Activated CD8-positive, alpha-beta T cell treated with anti-CD3 and anti-CD28 coated beads, Interleukin-2, amount 10 ng/mL, durations not matched to agents 7 days and 5 days (primary cell): Measurements from ENCODE around the gene MCM5. TPM values are rescaled to one million over a fixed set of nuclear protein-coding genes. Genes with fewer than 3 reads are reported as not detected.
"Not testable (repeated sequence)": the region's sequence is repeated elsewhere in the genome, so short reads cannot be mapped to it uniquely, and the experiment has no call there.

Experiments
- ATAC-seq: fragments of 150-1000 bp; cut with Tn5 transposase; one replicate; pipeline ENCODE4 v1.10.0; 2021; ENCODE audit warnings: moderate library complexity
- CTCF ChIA-PET: fragments of 350-600 bp; sonication (Branson Sonifier 250); formaldehyde crosslinking; loops from one replicate; lab custom pipeline; 2021; ENCODE audit warnings: antibody characterized with exemption; lab: Charles Lee
- POLR2A ChIA-PET: fragments of 350-600 bp; sonication (Branson Sonifier 250); formaldehyde crosslinking; loops from one replicate; lab custom pipeline; 2021; ENCODE audit warnings: antibody characterized with exemption; lab: Charles Lee
- DNase-seq: peaks from one replicate; pipeline ENCODE4 v3.0.0-alpha.2; 2020
- H3K27ac Mint-ChIP-seq: one replicate; pipeline ENCODE4 v1.8.0; 2021; ENCODE audit warnings: mild to moderate bottlenecking, mixed read lengths
- H3K27me3 Mint-ChIP-seq: one replicate; pipeline ENCODE4 v1.8.0; 2021; ENCODE audit warnings: low read depth, mixed read lengths
- H3K36me3 Mint-ChIP-seq: one replicate; pipeline ENCODE4 v1.8.0; 2021; ENCODE audit warnings: low read depth, mixed read lengths
- H3K4me1 Mint-ChIP-seq: one replicate; pipeline ENCODE4 v1.8.0; 2021; ENCODE audit warnings: low read depth, mixed read lengths
- H3K4me3 Mint-ChIP-seq: one replicate; pipeline ENCODE4 v1.8.0; 2021; ENCODE audit warnings: mild to moderate bottlenecking, mixed read lengths
- H3K9me3 Mint-ChIP-seq: one replicate; pipeline ENCODE4 v1.8.0; 2022; ENCODE audit warnings: mixed read lengths; ENCODE audit not compliant: insufficient read depth
- total RNA-seq, 2 experiments: library from RNA; stranded (reverse); gene quantifications; one replicate each; pipeline ENCODE4 v1.2.3, GENCODE V29; 2021

MCM5 gene
- total RNA-seq, 2 experiments from 2014 or later: 275 to 287 TPM

DNA sequence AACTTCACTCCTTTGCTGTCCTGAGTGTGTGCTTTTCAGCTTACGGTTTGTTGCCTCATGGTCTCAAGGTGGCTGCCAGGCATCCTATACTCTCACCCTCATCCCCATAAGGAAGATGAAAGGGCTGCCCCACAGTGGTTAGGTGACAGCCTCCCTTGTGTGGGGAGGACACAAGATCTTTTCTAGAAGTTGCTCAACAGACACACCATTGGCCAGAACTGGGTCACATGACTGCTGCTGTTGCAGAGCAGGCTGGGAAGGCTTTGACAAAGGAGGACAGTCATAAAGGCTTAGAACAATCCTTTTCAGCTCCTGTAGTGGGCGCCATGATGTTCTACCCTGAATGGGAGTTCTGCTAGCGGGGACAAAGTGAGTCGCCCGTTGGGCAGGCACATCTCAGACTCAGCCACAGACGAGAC lies 71.0 kb downstream of the MCM5 start:
- H3K4me3 Mint-ChIP-seq: no peak overlapping the region
- H3K36me3 Mint-ChIP-seq: peaks cover 17% of the 10 kb centered on the region
- no peak for DNase-seq
- H3K27me3 Mint-ChIP-seq: no peaks in the 10 kb centered on the region
- CTCF ChIA-PET: no interaction called here
- POLR2A ChIA-PET: no interaction called here
- no peaks in the 10 kb centered on the region for H3K4me1 Mint-ChIP-seq
- no peaks in the 10 kb centered on the region for H3K9me3 Mint-ChIP-seq
- ATAC-seq: no peak
- H3K27ac Mint-ChIP-seq: no peak overlapping the region

DNA sequence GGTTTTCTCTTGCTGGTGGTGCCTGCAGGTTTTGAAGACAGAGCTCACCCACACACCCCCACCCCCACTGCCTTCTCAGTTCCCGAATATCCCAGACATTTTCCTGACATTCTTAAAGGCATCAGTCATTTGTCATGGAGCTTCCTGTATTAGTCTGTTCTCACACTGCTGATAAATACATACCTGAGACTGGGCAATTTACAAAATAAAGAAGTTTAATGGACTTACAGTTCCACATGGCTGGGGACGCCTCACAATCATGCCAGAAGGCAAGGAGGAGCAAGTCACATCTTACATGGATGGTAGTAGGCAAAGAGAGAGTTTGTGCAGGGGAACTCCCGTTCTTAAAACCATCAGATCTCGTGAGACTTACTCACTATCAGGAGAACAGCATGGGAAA lies 71.6 kb downstream of the MCM5 start:
- POLR2A ChIA-PET, H3K4me1 Mint-ChIP-seq, DNase-seq, H3K27ac Mint-ChIP-seq, H3K27me3 Mint-ChIP-seq, CTCF ChIA-PET, H3K4me3 Mint-ChIP-seq, ATAC-seq, H3K9me3 Mint-ChIP-seq: not testable (repeated sequence)
- H3K36me3 Mint-ChIP-seq: peaks cover 17% of the 10 kb centered on the region

DNA sequence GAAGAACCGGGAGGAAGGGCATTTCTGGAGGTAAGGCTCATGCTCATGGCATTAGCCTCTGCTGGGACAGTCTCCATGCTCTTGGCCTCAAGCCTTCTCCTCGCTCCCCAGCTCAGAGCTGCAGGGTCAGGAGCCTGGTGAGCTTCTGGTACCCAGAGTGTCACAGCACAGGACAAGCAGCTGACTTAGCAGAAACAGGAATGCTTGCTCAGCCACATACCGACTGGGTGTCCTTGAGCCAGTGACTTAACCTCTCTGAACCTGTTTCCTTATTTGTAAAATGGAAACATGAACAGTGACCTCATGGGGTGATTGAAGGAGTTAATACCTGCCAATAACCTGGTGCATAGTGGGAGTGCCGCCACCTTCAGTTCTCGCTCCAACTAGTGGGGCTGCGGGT lies 72.5 kb downstream of the MCM5 start:
- H3K4me1 Mint-ChIP-seq: no peaks in the 10 kb centered on the region
- peaks cover 17% of the 10 kb centered on the region for H3K36me3 Mint-ChIP-seq
- H3K27ac Mint-ChIP-seq: no peak overlapping the region
- H3K27me3 Mint-ChIP-seq: no peaks in the 10 kb centered on the region
- ChIA-PET POLR2A (no interaction called here), CTCF (interaction anchor here (1.6 kb wide), 1 partner anchor 122 kb away, joined by 5 read pairs; no protein-coding TSS in a partner anchor)
- no peaks in the 10 kb centered on the region for H3K9me3 Mint-ChIP-seq
- H3K4me3 Mint-ChIP-seq: no peak overlapping the region
- DNase-seq: no peak
- ATAC-seq: no peak

DNA sequence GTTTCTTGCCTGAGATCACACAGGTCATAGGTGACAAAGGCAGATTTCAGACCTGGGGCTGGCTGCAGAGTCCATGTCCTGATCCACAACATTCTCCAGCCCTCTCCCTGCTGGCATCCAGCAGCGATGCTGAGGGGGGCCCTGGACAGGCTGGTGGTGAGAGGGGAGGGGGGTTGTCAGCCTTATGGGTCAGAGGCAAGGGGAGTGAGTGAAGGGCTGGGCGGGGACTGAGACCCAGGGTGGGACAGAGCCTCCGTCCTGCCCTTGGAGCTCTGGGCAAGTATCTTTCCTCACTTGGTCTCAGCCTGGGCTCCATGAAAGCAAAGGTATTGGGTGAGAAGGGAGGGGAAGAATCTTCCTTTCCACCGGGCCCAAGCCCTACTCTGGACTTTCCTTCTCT lies 74.0 kb downstream of the MCM5 start:
- no peak for ATAC-seq
- H3K4me1 Mint-ChIP-seq: no peaks in the 10 kb centered on the region

More for the DNA sequence above, 74.0 kb downstream of the MCM5 start:
- no peak for DNase-seq
- H3K27me3 Mint-ChIP-seq: peaks cover 6% of the 10 kb centered on the region
- no peak overlapping the region for H3K27ac Mint-ChIP-seq
- CTCF ChIA-PET: interaction anchor here (1.6 kb wide), 1 partner anchor 123 kb away, joined by 5 read pairs; no protein-coding TSS in a partner anchor
- no peaks in the 10 kb centered on the region for H3K9me3 Mint-ChIP-seq
- H3K4me3 Mint-ChIP-seq: no peak overlapping the region
- POLR2A ChIA-PET: no interaction called here
- H3K36me3 Mint-ChIP-seq: peaks cover 17% of the 10 kb centered on the region

Other genes starting within 250 kb of the MCM5 start
- 10 to 100 TPM; 34.0 to 36.0 TPM for gene HMGXB4, start 142.6 kb upstream of the MCM5 start, total RNA-seq
- gene TOM1, start 100.2 kb upstream of the MCM5 start, total RNA-seq: 10 to 100 TPM; 17.8 to 22.3 TPM
- gene HMOX1, start 19.0 kb upstream of the MCM5 start, total RNA-seq: under 1 TPM; 0.34 to 0.68 TPM
- under 1 TPM; 0.08 TPM for gene RASD2, start 140.7 kb downstream of the MCM5 start, total RNA-seq
- not detected for gene MB, start 217.2 kb downstream of the MCM5 start, total RNA-seq
- 10 to 100 TPM; 62.3 to 63.2 TPM for gene APOL6, start 248.3 kb downstream of the MCM5 start, total RNA-seq